K562 (cell line): ENCODE measurements around the gene KCNH2. TPM values are rescaled to one million over a fixed set of nuclear protein-coding genes. Genes with fewer than 3 reads are reported as not detected.

Experiments
- ARID3A ChIP-seq: IDR thresholded peaks from 2 replicates; pipeline ENCODE4 v1.6.1; 2012; ENCODE audit warnings: low read depth, low read length, improper control_type of control experiment, borderline replicate concordance
- BRD4 ChIP-seq: fragments of 200-600 bp; sonication (generic); IDR thresholded peaks from 2 replicates; pipeline ENCODE4 v1.6.1; 2017; ENCODE audit warnings: inconsistent platforms
- BRF1 ChIP-seq: IDR thresholded peaks from 3 replicates; pipeline ENCODE4 v1.6.1; 2011; ENCODE audit warnings: borderline replicate concordance, mild to moderate bottlenecking; ENCODE audit not compliant: insufficient read length; ENCODE audit errors: extremely low read depth
- CAMTA2 ChIP-seq: fragments of 250-450 bp; sonication (Bioruptor Pico); conservative IDR thresholded peaks from 2 replicates; pipeline ENCODE4 v1.5.1; 2022
- CBX1 ChIP-seq: sonication (generic); IDR thresholded peaks from 2 replicates; pipeline ENCODE4 v1.6.1; 2016; ENCODE audit warnings: antibody characterized with exemption, low read depth, mild to moderate bottlenecking
- COPS2 ChIP-seq: fragments of 450-650 bp; conservative IDR thresholded peaks from 2 replicates; pipeline ENCODE4 v1.6.1; 2016; ENCODE audit warnings: mild to moderate bottlenecking, moderate library complexity
- CREB1 ChIP-seq, 2 experiments: sonication (generic) in 1 of 2; formaldehyde crosslinking in 1 of 2; IDR thresholded peaks; 2 replicates each; pipeline versions ENCODE4 v1.6.1 to v1.8.0; 2012 to 2022; ENCODE audit warnings: inconsistent platforms in 1 of 2, mild to moderate bottlenecking in 1 of 2, missing genetic modification reagents in 1 of 2, moderate library complexity in 1 of 2
- DMBX1 ChIP-seq: fragments of 250-450 bp; sonication (Bioruptor Pico); IDR thresholded peaks from 2 replicates; pipeline ENCODE4 v1.8.0; 2022; ENCODE audit warnings: inconsistent platforms, mild to moderate bottlenecking, moderate library complexity, borderline replicate concordance
- ELF2 ChIP-seq: fragments of 250-450 bp; sonication (Bioruptor Pico); IDR thresholded peaks from 2 replicates; pipeline ENCODE4 v1.5.0; 2021; ENCODE audit warnings: mild to moderate bottlenecking
- GATAD2A ChIP-seq: fragments of 450-650 bp; IDR thresholded peaks from 2 replicates; pipeline ENCODE4 v1.6.1; 2017
- LEF1 ChIP-seq: fragments of 450-650 bp; IDR thresholded peaks from 2 replicates; pipeline ENCODE4 v1.6.1; 2016; ENCODE audit warnings: mild to moderate bottlenecking
- MBD2 ChIP-seq: sonication (generic); IDR thresholded peaks from 2 replicates; pipeline ENCODE4 v1.6.1; 2016; ENCODE audit warnings: low read depth, borderline replicate concordance
- MLLT1 ChIP-seq, 2 experiments: fragments of 450-650 bp; IDR thresholded peaks; 2 replicates each; pipeline ENCODE4 v1.6.1; 2016
- NCOR1 ChIP-seq: fragments of 450-650 bp; IDR thresholded peaks from 2 replicates; pipeline ENCODE4 v1.6.1; 2016; ENCODE audit warnings: mild to moderate bottlenecking, moderate library complexity
- NFIC ChIP-seq: fragments of 450-650 bp; IDR thresholded peaks from 2 replicates; pipeline ENCODE4 v1.6.1; 2017; ENCODE audit warnings: mild to moderate bottlenecking, inconsistent platforms
- SAP30 ChIP-seq: fragments of 200-600 bp; sonication (generic); IDR thresholded peaks from 2 replicates; pipeline ENCODE4 v1.6.1; 2012; ENCODE audit warnings: borderline replicate concordance, low read depth, mild to moderate bottlenecking, moderate library complexity, low read length, control low read depth, inconsistent platforms; ENCODE audit not compliant: insufficient read depth, poor library complexity, severe bottlenecking
- SIN3A ChIP-seq, 2 experiments: fragments of 150-350 bp in 1 of 2; IDR thresholded peaks; 2 replicates each; pipeline ENCODE4 v1.6.1; 2011 to 2016; ENCODE audit warnings: borderline replicate concordance in 2 of 2, low read depth in 2 of 2, low read length in 2 of 2, mild to moderate bottlenecking in 2 of 2, moderate library complexity in 2 of 2; ENCODE audit not compliant: control insufficient read depth in 1 of 2
- SIX5 ChIP-seq, 2 experiments: IDR thresholded peaks; 2 replicates each; pipeline ENCODE4 v1.6.1; 2011; ENCODE audit warnings: low read length in 2 of 2, borderline replicate concordance in 1 of 2, low read depth in 1 of 2, mild to moderate bottlenecking in 1 of 2, moderate library complexity in 1 of 2; ENCODE audit not compliant: insufficient read depth in 1 of 2
- SREBF2 ChIP-seq: sonication (generic); formaldehyde crosslinking; IDR thresholded peaks from 2 replicates; pipeline ENCODE4 v1.4.0; 2020; ENCODE audit warnings: mild to moderate bottlenecking, missing genetic modification reagents
- SRF ChIP-seq, 2 experiments: fragments of 250-450, 450-650 bp in 1 of 2; sonication (Bioruptor Pico) in 1 of 2; sonication (generic) in 1 of 2; formaldehyde crosslinking; IDR thresholded peaks; 2 replicates each; pipeline versions ENCODE4 v1.5.0 to v1.5.1; 2020 to 2022; ENCODE audit warnings: mild to moderate bottlenecking in 1 of 2, missing genetic modification reagents in 1 of 2
- TARDBP ChIP-seq: fragments of 450-650 bp; IDR thresholded peaks from 2 replicates; pipeline ENCODE4 v1.6.1; 2016
- ZBTB12 ChIP-seq: fragments of 250-450 bp; sonication (Bioruptor Pico); IDR thresholded peaks from 2 replicates; pipeline ENCODE4 v1.4.0; 2020
- ZNF395 ChIP-seq: fragments of 200-800 bp; sonication (Bioruptor generic); IDR thresholded peaks from 2 replicates; pipeline ENCODE4 v1.6.1; 2017; ENCODE audit warnings: missing genetic modification characterization, missing compliant biosample characterization
- polyA plus RNA-seq, 8 experiments: library from polyadenylated mRNA; depleted of rRNA in 4 of 8; stranded (reverse) in 5 of 8; unstranded in 3 of 8; fragments of >200 nt; fragmentation: Nextera tagmentation in 2 of 8; fragmentation: Illumina TruSeq in 1 of 8; extraction: Ambion mirVana in 2 of 8; extraction: Trizol in 1 of 8; gene quantifications; 2 replicates each; pipeline versions ENCODE4 v1.2.1 to v1.2.3, GENCODE V29; 2011 to 2014; ENCODE audit warnings: inconsistent platforms in 1 of 8, missing spikeins in 1 of 8
- total RNA-seq, 7 experiments: library from RNA; depleted of rRNA in 6 of 7; stranded (reverse); fragments of >200 nt in 6 of 7; fragmentation: Illumina TruSeq in 2 of 7; extraction: Trizol in 2 of 7; gene quantifications; 2 replicates each; pipeline versions ENCODE4 v1.2.1 to v1.2.3, GENCODE V29; 2011 to 2021; ENCODE audit warnings: low replicate concordance in 1 of 7

The KCNH2 gene
- total and polyA plus RNA-seq, 9 of the 15 experiments (the other 6 are each of a cell fraction or from before 2014, with no cell fraction given), result 18.1 to 368 (median 218) TPM

GRCh38 chr7:151017953-151018420, 39.9 kb upstream of the KCNH2 start (continued):
- TF ChIP-seq SIN3A (IDR thresholded peaks at IDR 0.05; ENCODE audit: borderline replicate concordance in 2 of 2, control insufficient read depth in 1 of 2, low read depth in 2 of 2, low read length in 2 of 2) (peak in 1 of 2 experiments; percentile 67; a peak in 1 of 4 replicates), NFIC (peak; percentile 44; the same call in 1 of the 2 replicates), ZNF395 (CRISPR knock-in tag) (no peak), ARID3A (no peak), DMBX1 (peak; percentile 56; the same call in 1 of the 2 replicates), CREB1 (IDR thresholded peaks at IDR 0.05) (no peak; the same call in 1 of the 2 replicates), CREB1 (CRISPR knock-in tag; IDR thresholded peaks at IDR 0.05) (peak; percentile 37; the same call in 1 of the 2 replicates), MBD2 (peak; percentile 43; the same call in 1 of the 2 replicates), GATAD2A (peak; percentile 98), CBX1 (peak; percentile 77), BRD4 (peak; percentile 75), NCOR1 (peak; percentile 12; the same call in 1 of the 2 replicates), TARDBP (peak; percentile 74; the same call in 1 of the 2 replicates), SREBF2 (0 out of 2 replicates have a peak, but pooled peaks have one; percentile 70), ELF2 (CRISPR knock-in tag) (no peak; the same call in 1 of the 2 replicates), SAP30 (no peak), ZBTB12 (CRISPR knock-in tag) (no peak), MLLT1 (IDR thresholded peaks at IDR 0.05) (peak; percentile 21 to 75; a peak in 2 of 4 replicates), LEF1 (peak; percentile 47), COPS2 (no peak), SIX5 (IDR thresholded peaks at IDR 0.05; ENCODE audit: borderline replicate concordance in 1 of 2, insufficient read depth in 1 of 2, low read depth in 1 of 2, low read length in 2 of 2) (no peak), CAMTA2 (peak; percentile 54; the same call in 1 of the 2 replicates), SRF (CRISPR knock-in tag; IDR thresholded peaks at IDR 0.05) (peak in 1 of 2 experiments; percentile 82; a peak in 1 of 4 replicates), BRF1 (no peak)
